H9 (cell line): ENCODE measurements around the gene CFAP97. TPM values are rescaled to one million over a fixed set of nuclear protein-coding genes. Genes with fewer than 3 reads are reported as not detected.

ENCODE experiments used
- DNase-seq: peaks from one replicate; pipeline ENCODE4 v3.0.0-alpha.2; 2017
- H2AFZ ChIP-seq: one replicate; pipeline ENCODE4 v1.6.1; 2013; ENCODE audit warnings: mild to moderate bottlenecking, low read length, control low read depth, moderate library complexity
- H2AK5ac ChIP-seq: 2 replicates; pipeline ENCODE4 v1.6.1; 2013; ENCODE audit warnings: low read length, control low read depth, mixed read lengths; ENCODE audit not compliant: insufficient read length
- H2BK120ac ChIP-seq: one replicate; pipeline ENCODE4 v1.6.1; 2013; ENCODE audit warnings: low read depth, mild to moderate bottlenecking, low read length, control low read depth, inconsistent platforms; ENCODE audit not compliant: poor library complexity, severe bottlenecking
- H2BK12ac ChIP-seq: 2 replicates; pipeline ENCODE4 v1.6.1; 2013; ENCODE audit warnings: low read length, control low read depth, mixed read lengths, low read depth; ENCODE audit not compliant: insufficient read length
- H2BK15ac ChIP-seq: 2 replicates; pipeline ENCODE4 v1.6.1; 2013; ENCODE audit warnings: low read depth, low read length, control low read depth
- H2BK20ac ChIP-seq: one replicate; pipeline ENCODE4 v1.6.1; 2013; ENCODE audit warnings: low read depth, mild to moderate bottlenecking, low read length, control low read depth, inconsistent platforms; ENCODE audit not compliant: poor library complexity, severe bottlenecking
- H2BK5ac ChIP-seq: 2 replicates; pipeline ENCODE4 v1.6.1; 2013; ENCODE audit warnings: low read length, control low read depth, mixed read lengths; ENCODE audit not compliant: insufficient read length
- H3K14ac ChIP-seq: 2 replicates; pipeline ENCODE4 v1.6.1; 2013; ENCODE audit warnings: low read length, control low read depth; ENCODE audit not compliant: insufficient read depth
- H3K18ac ChIP-seq: 2 replicates; pipeline ENCODE4 v1.6.1; 2013; ENCODE audit warnings: low read depth, mild to moderate bottlenecking, mixed read lengths, low read length, control low read depth; ENCODE audit not compliant: insufficient read length
- H3K23ac ChIP-seq: 2 replicates; pipeline ENCODE4 v1.6.1; 2013; ENCODE audit warnings: low read length, control low read depth, mixed read lengths, low read depth; ENCODE audit not compliant: insufficient read length
- H3K23me2 ChIP-seq: 2 replicates; pipeline ENCODE4 v1.6.1; 2013; ENCODE audit warnings: low read depth, mild to moderate bottlenecking, mixed read lengths, low read length, control low read depth; ENCODE audit not compliant: insufficient read length, poor library complexity, severe bottlenecking
- H3K27ac ChIP-seq: 2 replicates; pipeline ENCODE4 v1.5.1; 2013; ENCODE audit warnings: low read length, control low read depth, mixed read lengths, low read depth; ENCODE audit not compliant: insufficient read length
- H3K27me3 ChIP-seq: 2 replicates; pipeline ENCODE4 v1.6.1; 2013; ENCODE audit warnings: low read length, control low read depth, inconsistent platforms; ENCODE audit not compliant: insufficient read depth
- H3K4ac ChIP-seq: 2 replicates; pipeline ENCODE4 v1.6.1; 2013; ENCODE audit warnings: low read depth, mild to moderate bottlenecking, control low read depth, inconsistent platforms, low read length, moderate library complexity
- H3K4me1 ChIP-seq: 2 replicates; pipeline ENCODE4 v1.6.1; 2013; ENCODE audit warnings: low read length, control low read depth, inconsistent platforms; ENCODE audit not compliant: insufficient read depth
- H3K4me2 ChIP-seq: 2 replicates; pipeline ENCODE4 v1.6.1; 2013; ENCODE audit warnings: low read length, control low read depth, mixed read lengths; ENCODE audit not compliant: insufficient read length, insufficient read depth
- H3K56ac ChIP-seq: 2 replicates; pipeline ENCODE4 v1.6.1; 2013; ENCODE audit warnings: low read depth, mild to moderate bottlenecking, mixed read lengths, low read length, control low read depth; ENCODE audit not compliant: insufficient read length
- H3K79me1 ChIP-seq: 2 replicates; pipeline ENCODE4 v1.6.1; 2013; ENCODE audit warnings: low read depth, mild to moderate bottlenecking, moderate library complexity, low read length, control low read depth, inconsistent platforms; ENCODE audit not compliant: insufficient read depth, poor library complexity, severe bottlenecking
- H3K79me2 ChIP-seq: 2 replicates; pipeline ENCODE4 v1.6.1; 2013; ENCODE audit warnings: low read length, control low read depth, inconsistent platforms; ENCODE audit not compliant: insufficient read depth
- H3K9ac ChIP-seq: 2 replicates; pipeline ENCODE4 v1.6.1; 2013; ENCODE audit warnings: low read length, control low read depth, mixed read lengths; ENCODE audit not compliant: insufficient read length; ENCODE audit errors: extremely low read depth
- H3K9me3 ChIP-seq: one replicate; pipeline ENCODE4 v1.6.1; 2013; ENCODE audit warnings: low read depth, low read length, inconsistent platforms; ENCODE audit not compliant: control insufficient read depth
- H3T11ph ChIP-seq: one replicate; pipeline ENCODE4 v1.6.1; 2013; ENCODE audit warnings: mild to moderate bottlenecking, low read length, control low read depth, inconsistent platforms
- H4K20me1 ChIP-seq: one replicate; pipeline ENCODE4 v1.6.1; 2013; ENCODE audit not compliant: control insufficient read depth, insufficient read length, insufficient read depth
- H4K5ac ChIP-seq: 2 replicates; pipeline ENCODE4 v1.6.1; 2013; ENCODE audit warnings: low read depth, mild to moderate bottlenecking, mixed read lengths, low read length, control low read depth; ENCODE audit not compliant: insufficient read length
- H4K8ac ChIP-seq: replicated peaks from 2 replicates; pipeline ENCODE4 v1.6.1; 2013; ENCODE audit warnings: low read length, control low read depth, mixed read lengths, low read depth; ENCODE audit not compliant: insufficient read length
- H4K91ac ChIP-seq: 2 replicates; pipeline ENCODE4 v1.6.1; 2013; ENCODE audit warnings: low read depth, mild to moderate bottlenecking, moderate library complexity, mixed read lengths, low read length, control low read depth; ENCODE audit not compliant: insufficient read length
- H3K27ac Mint-ChIP-seq, 3 experiments: 2 replicates in 2 of 3; 3 replicates in 1 of 3; pipeline ENCODE4 v1.8.0; 2020 to 2021; ENCODE audit warnings: mixed read lengths in 3 of 3, mild to moderate bottlenecking in 1 of 3, moderate library complexity in 1 of 3
- H3K27me3 Mint-ChIP-seq: 2 replicates; pipeline ENCODE4 v1.8.0; 2021; ENCODE audit warnings: low read depth, mild to moderate bottlenecking, moderate library complexity, mixed read lengths
- H3K36me3 Mint-ChIP-seq, 3 experiments: 2 replicates in 2 of 3; 3 replicates in 1 of 3; pipeline ENCODE4 v1.8.0; 2020 to 2021; ENCODE audit warnings: low read depth in 3 of 3, mixed read lengths in 3 of 3; ENCODE audit not compliant: insufficient read depth in 1 of 3
- H3K4me1 Mint-ChIP-seq, 2 experiments: 2 replicates each; pipeline ENCODE4 v1.8.0; 2020; ENCODE audit warnings: mixed read lengths in 2 of 2
- H3K4me3 Mint-ChIP-seq, 2 experiments: 2 replicates in 1 of 2; 3 replicates in 1 of 2; pipeline ENCODE4 v1.8.0; 2020 to 2021; ENCODE audit warnings: mild to moderate bottlenecking in 2 of 2, mixed read lengths in 2 of 2, moderate library complexity in 1 of 2
- H3K9me3 Mint-ChIP-seq, 2 experiments: 2 replicates in 1 of 2; 3 replicates in 1 of 2; pipeline ENCODE4 v1.8.0; 2020; ENCODE audit warnings: mild to moderate bottlenecking in 2 of 2, mixed read lengths in 2 of 2, moderate library complexity in 1 of 2
- WGBS: extraction: QIAGEN DNeasy Blood & Tissue Kit; methylation state at CpG from one replicate; pipeline ENCODE4 v1.1.7; 2013; ENCODE audit warnings: missing lambda C conversion rate, low lambda C conversion rate, mixed read lengths; ENCODE audit not compliant: insufficient read length; ENCODE audit errors: extremely low coverage; 5-methylcytosine and 5-hydroxymethylcytosine counted together
- total RNA-seq: library from RNA; stranded (reverse); gene quantifications from 2 replicates; pipeline ENCODE4 v1.2.1, GENCODE V29; 2021
- TF ChIP-seq, protein P1 (sequence below): fragments of 200-600 bp; sonication (generic); conservative IDR thresholded peaks from 3 replicates; pipeline ENCODE4 v1.8.0; 2021; ENCODE audit warnings: antibody characterized with exemption, mild to moderate bottlenecking

Gene CFAP97
- total RNA-seq, 1 experiment from 2014 or later: 39.3 TPM

DNA sequence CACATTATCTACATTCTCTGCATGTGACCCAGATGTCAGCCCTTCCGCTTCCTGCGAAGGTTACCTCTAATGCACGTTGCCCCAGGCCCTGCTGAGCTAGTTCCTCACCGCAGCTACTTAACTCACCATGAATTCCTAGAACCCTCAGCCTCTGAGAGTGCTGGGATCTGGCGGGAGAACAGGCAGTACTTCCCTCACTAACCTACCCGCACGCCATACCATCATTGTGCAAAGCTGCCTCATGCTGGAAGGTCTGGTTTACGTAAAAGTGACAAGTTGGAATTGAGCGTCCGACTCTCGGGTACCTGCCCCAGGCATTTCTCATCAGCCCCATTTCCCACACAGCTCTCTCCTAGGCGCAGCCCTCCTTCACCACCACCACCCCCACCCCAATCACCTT, 54.4 kb downstream of the CFAP97 start:
- Histone ChIP-seq H2BK15ac (no peak overlapping the region), H3K4me2 (no peak overlapping the region), H2AFZ (no peak overlapping the region), H4K8ac (no peak overlapping the region), H2BK20ac (no peak overlapping the region), H2BK120ac (no peak overlapping the region), H3T11ph (no peak overlapping the region), H3K79me1 (no peaks in the 10 kb centered on the region), H3K9ac (no peak overlapping the region), H2BK5ac (no peak overlapping the region), H3K4me1 (no peaks in the 10 kb centered on the region), H3K27me3 (no peaks in the 10 kb centered on the region), H3K18ac (no peak overlapping the region), H3K23me2 (no peaks in the 10 kb centered on the region), H3K4ac (no peak overlapping the region), H3K27ac (no peak overlapping the region), H4K91ac (no peak overlapping the region), H2AK5ac (no peak overlapping the region), H3K9me3 (no peaks in the 10 kb centered on the region), H3K23ac (no peak overlapping the region), H4K5ac (no peak overlapping the region), H3K14ac (no peak overlapping the region), H3K56ac (no peak overlapping the region), H4K20me1 (no peaks in the 10 kb centered on the region), H3K79me2 (no peaks in the 10 kb centered on the region; the same call in 1 of the 2 replicates), H2BK12ac (no peak overlapping the region)
- Mint-ChIP-seq H3K9me3 (no peaks in the 10 kb centered on the region), H3K4me3 (no peak overlapping the region), H3K4me1 (peaks cover 15 to 18% of the 10 kb centered on the region in 2 experiments), H3K36me3 (peaks cover 4 to 46% (median 43%) of the 10 kb centered on the region in 3 experiments; a peak in 6 of 7 replicates), H3K27me3 (no peaks in the 10 kb centered on the region), H3K27ac (peak overlapping the region in 1 of 3 experiments; percentile 5; a peak in 1 of 7 replicates)
- DNase-seq: no peak
- WGBS: no CpG with 5 or more reads among the region's 12 CpGs
- TF ChIP-seq, protein P1, sequence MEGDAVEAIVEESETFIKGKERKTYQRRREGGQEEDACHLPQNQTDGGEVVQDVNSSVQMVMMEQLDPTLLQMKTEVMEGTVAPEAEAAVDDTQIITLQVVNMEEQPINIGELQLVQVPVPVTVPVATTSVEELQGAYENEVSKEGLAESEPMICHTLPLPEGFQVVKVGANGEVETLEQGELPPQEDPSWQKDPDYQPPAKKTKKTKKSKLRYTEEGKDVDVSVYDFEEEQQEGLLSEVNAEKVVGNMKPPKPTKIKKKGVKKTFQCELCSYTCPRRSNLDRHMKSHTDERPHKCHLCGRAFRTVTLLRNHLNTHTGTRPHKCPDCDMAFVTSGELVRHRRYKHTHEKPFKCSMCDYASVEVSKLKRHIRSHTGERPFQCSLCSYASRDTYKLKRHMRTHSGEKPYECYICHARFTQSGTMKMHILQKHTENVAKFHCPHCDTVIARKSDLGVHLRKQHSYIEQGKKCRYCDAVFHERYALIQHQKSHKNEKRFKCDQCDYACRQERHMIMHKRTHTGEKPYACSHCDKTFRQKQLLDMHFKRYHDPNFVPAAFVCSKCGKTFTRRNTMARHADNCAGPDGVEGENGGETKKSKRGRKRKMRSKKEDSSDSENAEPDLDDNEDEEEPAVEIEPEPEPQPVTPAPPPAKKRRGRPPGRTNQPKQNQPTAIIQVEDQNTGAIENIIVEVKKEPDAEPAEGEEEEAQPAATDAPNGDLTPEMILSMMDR: no peak
